NCI-H446 (cell line): ENCODE results near the gene MEX3B.
"Not testable (repeated sequence)": the region's sequence is repeated elsewhere in the genome, so short reads cannot be mapped to it uniquely, and the experiment has no call there.

Experiments
- DNase-seq, 2 experiments: peaks; one replicate each; lab custom pipeline; 2025; lab: John Stamatoyannopoulos, UW

Gene MEX3B

DNA sequence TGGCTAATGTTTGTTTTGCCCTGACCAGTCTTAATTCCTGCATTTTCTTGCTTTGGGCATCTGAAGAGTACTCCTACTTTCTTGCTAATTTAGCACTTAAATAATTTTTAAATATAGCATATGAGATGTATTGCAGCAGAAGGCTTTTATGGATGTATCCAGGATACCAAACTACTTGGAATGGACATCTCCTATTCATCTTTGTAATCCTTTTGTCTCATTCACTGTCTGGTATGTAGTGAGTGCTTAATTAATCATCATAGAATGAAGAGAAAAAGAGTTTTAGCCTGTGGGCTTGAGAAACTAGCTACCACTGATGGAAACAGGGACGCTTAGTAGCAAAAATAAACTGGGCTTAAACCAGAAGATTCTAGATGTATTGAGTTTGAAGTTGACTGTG lies 40.6 kb downstream of the MEX3B start:
- no peak for DNase-seq

DNA sequence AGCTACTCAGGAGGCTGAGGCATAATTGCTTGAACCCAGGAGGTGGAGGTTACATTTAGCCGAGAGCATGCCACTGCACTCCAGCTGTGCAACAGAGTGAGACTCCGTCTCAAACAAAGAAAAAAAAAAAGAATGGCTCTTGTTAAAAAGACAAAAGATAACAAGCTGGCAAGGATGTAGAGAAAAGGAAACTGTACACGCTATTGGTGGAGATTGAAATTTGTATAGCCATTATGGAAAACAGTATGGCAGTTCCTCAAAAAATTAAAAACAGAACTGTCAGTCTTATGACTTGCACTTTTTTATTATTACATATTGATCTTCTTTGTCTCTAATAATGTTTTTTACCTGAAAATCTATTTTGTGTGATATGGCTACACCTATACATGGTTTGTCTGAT lies 41.9 kb downstream of the MEX3B start:
- DNase-seq, result no peak

DNA sequence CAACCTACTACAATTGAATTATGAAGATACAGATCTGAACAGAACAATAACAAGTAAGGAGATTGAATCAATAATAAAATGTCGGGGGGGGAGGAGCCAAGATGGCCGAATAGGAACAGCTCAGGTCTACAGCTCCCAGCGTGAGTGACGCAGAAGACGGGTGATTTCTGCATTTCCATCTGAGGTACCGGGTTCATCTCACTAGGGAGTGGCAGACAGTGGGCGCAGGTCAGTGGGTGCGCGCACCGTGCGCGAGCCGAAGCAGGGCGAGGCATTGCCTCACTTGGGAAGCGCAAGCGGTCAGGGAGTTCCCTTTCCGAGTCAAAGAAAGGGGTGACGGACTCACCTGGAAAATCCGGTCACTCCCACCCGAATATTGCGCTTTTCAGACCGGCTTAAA lies 50.7 kb downstream of the MEX3B start:
- DNase-seq, result not testable (repeated sequence)

DNA sequence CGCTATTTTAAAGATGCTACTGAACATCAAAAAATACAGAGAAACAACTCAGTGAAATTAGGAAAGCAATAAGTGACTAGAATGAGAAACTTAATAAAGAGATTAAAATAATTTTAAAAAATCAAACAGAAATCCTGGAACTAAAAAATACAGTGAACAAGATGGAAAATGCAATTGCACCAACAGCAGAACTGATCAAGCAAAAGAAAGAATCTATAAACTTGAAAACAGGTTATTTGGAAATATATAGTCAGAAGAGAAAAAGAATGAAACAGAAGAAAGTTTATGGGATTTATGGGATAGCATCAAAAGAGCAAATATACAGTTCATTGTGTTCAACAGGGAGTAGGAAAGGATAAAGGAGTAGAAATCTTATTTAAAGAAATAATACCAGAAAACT lies 53.3 kb downstream of the MEX3B start:
- DNase-seq, result no peak
